AG09309 (cell line): ENCODE results near the gene CASKIN1.

Experiments
- DNase-seq: peaks from one replicate; pipeline ENCODE4 v3.0.0-alpha.2; 2010; ENCODE audit warnings: low read depth
- H3K4me3 ChIP-seq: 2 replicates; pipeline ENCODE4 v1.5.1; 2011; ENCODE audit warnings: mild to moderate bottlenecking, low read depth, low read length, moderate library complexity; ENCODE audit not compliant: control insufficient read depth
- CTCF ChIP-seq: IDR thresholded peaks from 2 replicates; pipeline ENCODE4 v1.5.1; 2011; ENCODE audit warnings: mild to moderate bottlenecking, low read depth, low read length, inconsistent platforms; ENCODE audit not compliant: insufficient read depth, control insufficient read depth; ENCODE audit errors: missing control alignments

The CASKIN1 gene

GRCh38 chr16:2172688-2173335 lies 23.6 kb downstream of the CASKIN1 start:
- TF ChIP-seq CTCF, result no peak
- no peak for DNase-seq

GRCh38 chr16:2171601-2172178 lies 24.7 kb downstream of the CASKIN1 start:
- DNase-seq, result no peak
- TF ChIP-seq CTCF, result no peak
- H3K4me3 ChIP-seq, result no peak overlapping the region

More at GRCh38 chr16:2172688-2173335, 23.6 kb downstream of the CASKIN1 start:
- H3K4me3 ChIP-seq, result no peak overlapping the region

- no peak for TF ChIP-seq CTCF
- H3K4me3 ChIP-seq, result no peak overlapping the region
- no peak for DNase-seq
These were observed 25.6 kb downstream of the CASKIN1 start for GRCh38 chr16:2170587-2171435.

- no peak for TF ChIP-seq CTCF
- H3K4me3 ChIP-seq, result no peak overlapping the region
- DNase-seq, result no peak
These were observed 26.3 kb downstream of the CASKIN1 start for GRCh38 chr16:2170080-2170479.

- no peak for TF ChIP-seq CTCF
- H3K4me3 ChIP-seq, result no peak overlapping the region
- no peak for DNase-seq
These were observed 29.3 kb downstream of the CASKIN1 start for GRCh38 chr16:2167068-2167638.

- H3K4me3 ChIP-seq, result no peak overlapping the region
- no peak for DNase-seq
- TF ChIP-seq CTCF, result no peak
These were observed 29.9 kb downstream of the CASKIN1 start for GRCh38 chr16:2166263-2167067.
